Measurements from ENCODE around the gene USP3. TPM values are rescaled to one million over a fixed set of nuclear protein-coding genes. Genes with fewer than 3 reads are reported as not detected.

The USP3 gene
- total RNA-seq, 1 donor from 2014 or later = 29.5 TPM

GRCh38 chr15:63587527-63587926 is 83.1 kb downstream of the USP3 start:
- peak in 1 of 2 donors; percentile 29 for DNase-seq (ENCODE audit: low read depth in 2 of 2)

- no peak for DNase-seq (ENCODE audit: low read depth in 2 of 2)
Observed at GRCh38 chr15:63588826-63589225, 84.4 kb downstream of the USP3 start.

- DNase-seq (ENCODE audit: low read depth in 2 of 2) = no peak
Observed at GRCh38 chr15:63593705-63594671, 89.6 kb downstream of the USP3 start.

- no peak for DNase-seq (ENCODE audit: low read depth in 2 of 2)
Observed at GRCh38 chr15:63595065-63595464, 90.7 kb downstream of the USP3 start.

GRCh38 chr15:63595688-63596087 is 91.3 kb downstream of the USP3 start:
- no peak for DNase-seq (ENCODE audit: low read depth in 2 of 2)

- DNase-seq (ENCODE audit: low read depth in 2 of 2) = no peak
Observed at GRCh38 chr15:63596676-63597037, 92.3 kb downstream of the USP3 start.

GRCh38 chr15:63597038-63597790 is 92.8 kb downstream of the USP3 start, which contains the start of gene FBXL22:
TSS of gene FBXL22 (plus strand) at chr15:63597387. CDS start at chr15:63597393, 6 bp downstream.
- DNase-seq (ENCODE audit: low read depth in 2 of 2) = no peak

GRCh38 chr15:63597821-63598220 is 93.4 kb downstream of the USP3 start:
- no peak for DNase-seq (ENCODE audit: low read depth in 2 of 2)

- DNase-seq (ENCODE audit: low read depth in 2 of 2) = peak in 1 of 2 donors; percentile 64
Observed at GRCh38 chr15:63598473-63599400, 94.3 kb downstream of the USP3 start.

- peak in 1 of 2 donors; percentile 49 for DNase-seq (ENCODE audit: low read depth in 2 of 2)
Observed at GRCh38 chr15:63599401-63600000, 95.1 kb downstream of the USP3 start.

- DNase-seq (ENCODE audit: low read depth in 2 of 2) = peak in 1 of 2 donors; percentile 17
Observed at GRCh38 chr15:63600001-63600615, 95.7 kb downstream of the USP3 start.

- DNase-seq (ENCODE audit: low read depth in 2 of 2) = peak; percentile 83 to 96
Observed at GRCh38 chr15:63600616-63601025, 96.2 kb downstream of the USP3 start.

- DNase-seq (ENCODE audit: low read depth in 2 of 2) = peak in 1 of 2 donors; percentile 21
Observed at GRCh38 chr15:63601026-63601703, 96.8 kb downstream of the USP3 start.

GRCh38 chr15:63601704-63602185 is 97.4 kb downstream of the USP3 start:
- no peak for DNase-seq (ENCODE audit: low read depth in 2 of 2)

GRCh38 chr15:63602595-63602994 is 98.2 kb downstream of the USP3 start:
- no peak for DNase-seq (ENCODE audit: low read depth in 2 of 2)

GRCh38 chr15:63603516-63603915 is 99.1 kb downstream of the USP3 start:
- no peak for DNase-seq (ENCODE audit: low read depth in 2 of 2)

GRCh38 chr15:63604281-63604680 is 99.9 kb downstream of the USP3 start:
- no peak for DNase-seq (ENCODE audit: low read depth in 2 of 2)

GRCh38 chr15:63605036-63605435 is 100.6 kb downstream of the USP3 start:
- DNase-seq (ENCODE audit: low read depth in 2 of 2) = no peak

- peak in 1 of 2 donors; percentile 42 for DNase-seq (ENCODE audit: low read depth in 2 of 2)
Observed at GRCh38 chr15:63605816-63606215, 101.4 kb downstream of the USP3 start.

GRCh38 chr15:63606308-63606707 is 101.9 kb downstream of the USP3 start:
- DNase-seq (ENCODE audit: low read depth in 2 of 2) = no peak
